Hair follicular keratinocyte (primary cell): ENCODE data around the gene TSC22D2. TPM values are rescaled to one million over a fixed set of nuclear protein-coding genes. Genes with fewer than 3 reads are reported as not detected.

Experiments
- total RNA-seq: library from RNA; depleted of rRNA; stranded (reverse); fragments of >200 nt; gene quantifications from 2 replicates; pipeline ENCODE4 v1.2.3, GENCODE V29; 2015

The TSC22D2 gene
- 4.9 and 8.0 TPM in 2 replicates for total RNA-seq

GRCh38 chr3:150408221-150409124, at the start of gene TSC22D2:
Gene TSC22D2 (plus strand): TSS chr3:150408298. CDS start chr3:150409351, 1,053 bp downstream.

Other genes with a start within 250 kb of the TSC22D2 start
- gene SERP1, start 138.2 kb downstream of the TSC22D2 start, total RNA-seq: 309 and 341 TPM in 2 replicates
- 171 and 234 TPM in 2 replicates for gene EIF2A, start 138.5 kb downstream of the TSC22D2 start, total RNA-seq
- 81.8 and 88.2 TPM in 2 replicates for gene SELENOT, start 195.0 kb downstream of the TSC22D2 start, total RNA-seq